ENCODE data around the gene PPP1R12C. TPM values are rescaled to one million over a fixed set of nuclear protein-coding genes. Genes with fewer than 3 reads are reported as not detected.

PPP1R12C gene
- polyA plus RNA-seq, 2 donors = 77.7 to 100 TPM

- no peaks in the 10 kb centered on the region for H3K9me3 ChIP-seq (ENCODE audit: control insufficient read depth in 2 of 2, insufficient read depth in 1 of 2, low read depth in 1 of 2, low read length in 1 of 2)
- H3K4me1 ChIP-seq (ENCODE audit: control insufficient read depth in 2 of 2, insufficient read depth in 2 of 2, low read length in 1 of 2) = peaks cover 0 to 13% of the 10 kb centered on the region in 2 donors
- 82 to 85% methylated on average over 32 of the region's 32 CpGs for WGBS, 2 donors
- H3K27ac ChIP-seq (ENCODE audit: low read depth in 2 of 2, low read length in 1 of 2) = no peak overlapping the region
- no peak overlapping the region for H3K4me3 ChIP-seq (ENCODE audit: low read depth in 1 of 2, low read length in 2 of 2)
- H3K36me3 ChIP-seq (ENCODE audit: control insufficient read depth in 2 of 2, insufficient read depth in 2 of 2, low read length in 1 of 2) = peaks cover 10 to 36% of the 10 kb centered on the region in 2 donors
- no peaks in the 10 kb centered on the region for H3K27me3 ChIP-seq (ENCODE audit: control insufficient read depth in 1 of 2, insufficient read depth in 2 of 2, low read length in 2 of 2)
These were observed 26.1 kb downstream of the PPP1R12C start for GRCh38 chr19:55091126-55091910.

GRCh38 chr19:55090564-55090963, 26.9 kb downstream of the PPP1R12C start:
- H3K4me3 ChIP-seq (ENCODE audit: low read depth in 1 of 2, low read length in 2 of 2) = no peak overlapping the region
- no peak overlapping the region for H3K27ac ChIP-seq (ENCODE audit: low read depth in 2 of 2, low read length in 1 of 2)
- WGBS, 2 donors = 90 to 96% methylated on average over 13 of the region's 13 CpGs
- peaks cover 10 to 32% of the 10 kb centered on the region in 2 donors for H3K36me3 ChIP-seq (ENCODE audit: control insufficient read depth in 2 of 2, insufficient read depth in 2 of 2, low read length in 1 of 2)
- no peaks in the 10 kb centered on the region for H3K27me3 ChIP-seq (ENCODE audit: control insufficient read depth in 1 of 2, insufficient read depth in 2 of 2, low read length in 2 of 2)
- no peaks in the 10 kb centered on the region for H3K9me3 ChIP-seq (ENCODE audit: control insufficient read depth in 2 of 2, insufficient read depth in 1 of 2, low read depth in 1 of 2, low read length in 1 of 2)
- H3K4me1 ChIP-seq (ENCODE audit: control insufficient read depth in 2 of 2, insufficient read depth in 2 of 2, low read length in 1 of 2) = peaks cover 0 to 13% of the 10 kb centered on the region in 2 donors

GRCh38 chr19:55089342-55089944, 28.0 kb downstream of the PPP1R12C start:
- H3K4me3 ChIP-seq (ENCODE audit: low read depth in 1 of 2, low read length in 2 of 2) = no peak overlapping the region
- H3K27me3 ChIP-seq (ENCODE audit: control insufficient read depth in 1 of 2, insufficient read depth in 2 of 2, low read length in 2 of 2) = no peaks in the 10 kb centered on the region
- WGBS, 2 donors = 87 to 92% methylated on average over 3 of the region's 3 CpGs
- H3K9me3 ChIP-seq (ENCODE audit: control insufficient read depth in 2 of 2, insufficient read depth in 1 of 2, low read depth in 1 of 2, low read length in 1 of 2) = no peaks in the 10 kb centered on the region
- peaks cover 0 to 13% of the 10 kb centered on the region in 2 donors for H3K4me1 ChIP-seq (ENCODE audit: control insufficient read depth in 2 of 2, insufficient read depth in 2 of 2, low read length in 1 of 2)
- peak overlapping the region in 1 of 2 donors; percentile 26 for H3K27ac ChIP-seq (ENCODE audit: low read depth in 2 of 2, low read length in 1 of 2)
- H3K36me3 ChIP-seq (ENCODE audit: control insufficient read depth in 2 of 2, insufficient read depth in 2 of 2, low read length in 1 of 2) = peaks cover 7 to 22% of the 10 kb centered on the region in 2 donors

- Histone ChIP-seq H3K27ac (ENCODE audit: low read depth in 2 of 2, low read length in 1 of 2) (peak overlapping the region in 1 of 2 donors; percentile 21), H3K27me3 (ENCODE audit: control insufficient read depth in 1 of 2, insufficient read depth in 2 of 2, low read length in 2 of 2) (no peaks in the 10 kb centered on the region), H3K4me1 (ENCODE audit: control insufficient read depth in 2 of 2, insufficient read depth in 2 of 2, low read length in 1 of 2) (peaks cover 0 to 13% of the 10 kb centered on the region in 2 donors), H3K36me3 (ENCODE audit: control insufficient read depth in 2 of 2, insufficient read depth in 2 of 2, low read length in 1 of 2) (peaks cover 4 to 21% of the 10 kb centered on the region in 2 donors), H3K4me3 (ENCODE audit: low read depth in 1 of 2, low read length in 2 of 2) (no peak overlapping the region), H3K9me3 (ENCODE audit: control insufficient read depth in 2 of 2, insufficient read depth in 1 of 2, low read depth in 1 of 2, low read length in 1 of 2) (no peaks in the 10 kb centered on the region)
- 45 to 48% methylated on average over 17 to 18 of the region's 18 CpGs for WGBS, 2 donors
These were observed 28.7 kb downstream of the PPP1R12C start for GRCh38 chr19:55088543-55089341.

- H3K27ac ChIP-seq (ENCODE audit: low read depth in 2 of 2, low read length in 1 of 2) = peak overlapping the region in 1 of 2 donors; percentile 18
- H3K9me3 ChIP-seq (ENCODE audit: control insufficient read depth in 2 of 2, insufficient read depth in 1 of 2, low read depth in 1 of 2, low read length in 1 of 2) = no peaks in the 10 kb centered on the region
- no peak overlapping the region for H3K4me3 ChIP-seq (ENCODE audit: low read depth in 1 of 2, low read length in 2 of 2)
- 41 to 61% methylated on average over 12 of the region's 12 CpGs for WGBS, 2 donors
- peaks cover 0 to 13% of the 10 kb centered on the region in 2 donors for H3K4me1 ChIP-seq (ENCODE audit: control insufficient read depth in 2 of 2, insufficient read depth in 2 of 2, low read length in 1 of 2)
- no peaks in the 10 kb centered on the region for H3K27me3 ChIP-seq (ENCODE audit: control insufficient read depth in 1 of 2, insufficient read depth in 2 of 2, low read length in 2 of 2)
- peaks cover 4 to 21% of the 10 kb centered on the region in 2 donors for H3K36me3 ChIP-seq (ENCODE audit: control insufficient read depth in 2 of 2, insufficient read depth in 2 of 2, low read length in 1 of 2)
These were observed 29.4 kb downstream of the PPP1R12C start for GRCh38 chr19:55088021-55088451.

- peak overlapping the region; percentile 13 to 18 for H3K27ac ChIP-seq (ENCODE audit: low read depth in 2 of 2, low read length in 1 of 2)
- H3K9me3 ChIP-seq (ENCODE audit: control insufficient read depth in 2 of 2, insufficient read depth in 1 of 2, low read depth in 1 of 2, low read length in 1 of 2) = peaks cover 0 to under 1% of the 10 kb centered on the region in 2 donors
- 19 to 35% methylated on average over 17 of the region's 17 CpGs for WGBS, 2 donors
- peaks cover 4 to 17% of the 10 kb centered on the region in 2 donors for H3K36me3 ChIP-seq (ENCODE audit: control insufficient read depth in 2 of 2, insufficient read depth in 2 of 2, low read length in 1 of 2)
- peak overlapping the region; percentile 32 to 45 for H3K4me3 ChIP-seq (ENCODE audit: low read depth in 1 of 2, low read length in 2 of 2)
- H3K4me1 ChIP-seq (ENCODE audit: control insufficient read depth in 2 of 2, insufficient read depth in 2 of 2, low read length in 1 of 2) = peaks cover 0 to 13% of the 10 kb centered on the region in 2 donors
- H3K27me3 ChIP-seq (ENCODE audit: control insufficient read depth in 1 of 2, insufficient read depth in 2 of 2, low read length in 2 of 2) = no peaks in the 10 kb centered on the region
These were observed 29.9 kb downstream of the PPP1R12C start for GRCh38 chr19:55087542-55087901.

- peaks cover 0 to 18% of the 10 kb centered on the region in 2 donors for H3K4me1 ChIP-seq (ENCODE audit: control insufficient read depth in 2 of 2, insufficient read depth in 2 of 2, low read length in 1 of 2)
These were observed 30.5 kb downstream of the PPP1R12C start for GRCh38 chr19:55086730-55087541.

GRCh38 chr19:55085923-55086715, 31.3 kb downstream of the PPP1R12C start:
- H3K9me3 ChIP-seq (ENCODE audit: control insufficient read depth in 2 of 2, insufficient read depth in 1 of 2, low read depth in 1 of 2, low read length in 1 of 2) = peaks cover 0 to 10% of the 10 kb centered on the region in 2 donors
- H3K27me3 ChIP-seq (ENCODE audit: control insufficient read depth in 1 of 2, insufficient read depth in 2 of 2, low read length in 2 of 2) = no peaks in the 10 kb centered on the region
- peak overlapping the region; percentile 32 to 45 for H3K4me3 ChIP-seq (ENCODE audit: low read depth in 1 of 2, low read length in 2 of 2)
- WGBS, 2 donors = 34 to 41% methylated on average over 29 to 35 of the region's 35 CpGs
- peak overlapping the region in 1 of 2 donors; percentile 18 for H3K27ac ChIP-seq (ENCODE audit: low read depth in 2 of 2, low read length in 1 of 2)
- peaks cover 0 to 22% of the 10 kb centered on the region in 2 donors for H3K4me1 ChIP-seq (ENCODE audit: control insufficient read depth in 2 of 2, insufficient read depth in 2 of 2, low read length in 1 of 2)
- peaks cover under 1 to 5% of the 10 kb centered on the region in 2 donors for H3K36me3 ChIP-seq (ENCODE audit: control insufficient read depth in 2 of 2, insufficient read depth in 2 of 2, low read length in 1 of 2)

More at GRCh38 chr19:55086730-55087541, 30.5 kb downstream of the PPP1R12C start:
- peak overlapping the region; percentile 32 to 45 for H3K4me3 ChIP-seq (ENCODE audit: low read depth in 1 of 2, low read length in 2 of 2)
- H3K27me3 ChIP-seq (ENCODE audit: control insufficient read depth in 1 of 2, insufficient read depth in 2 of 2, low read length in 2 of 2) = no peaks in the 10 kb centered on the region
- 2 to 3% methylated on average over 74 of the region's 74 CpGs for WGBS, 2 donors
- peak overlapping the region; percentile 13 to 18 for H3K27ac ChIP-seq (ENCODE audit: low read depth in 2 of 2, low read length in 1 of 2)
- H3K36me3 ChIP-seq (ENCODE audit: control insufficient read depth in 2 of 2, insufficient read depth in 2 of 2, low read length in 1 of 2) = peaks cover 4 to 12% of the 10 kb centered on the region in 2 donors
- peaks cover 0 to 6% of the 10 kb centered on the region in 2 donors for H3K9me3 ChIP-seq (ENCODE audit: control insufficient read depth in 2 of 2, insufficient read depth in 1 of 2, low read depth in 1 of 2, low read length in 1 of 2)
